Measurements from ENCODE around the gene SPTBN2.

SPTBN2 gene

DNA sequence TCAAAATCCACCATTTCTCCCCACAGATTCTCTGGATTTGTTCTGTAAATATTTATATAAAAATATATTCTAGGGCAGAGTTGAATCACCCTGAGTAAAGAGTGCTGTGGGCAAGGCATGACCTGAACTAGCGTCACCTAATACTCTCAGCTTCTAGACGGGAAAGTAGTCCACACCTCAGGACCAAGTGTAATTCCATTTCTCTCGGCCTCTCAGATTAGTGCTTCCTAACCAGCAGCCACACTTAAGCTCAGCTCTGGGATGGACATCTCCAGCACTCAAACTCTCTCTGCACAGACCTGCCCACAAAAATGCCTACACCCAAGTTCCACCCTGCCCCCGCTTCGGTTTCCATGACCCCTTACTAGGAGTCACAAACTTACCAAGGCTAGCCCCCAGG is 5.3 kb downstream of the SPTBN2 start:
- no peak for DNase-seq (ENCODE audit: extremely low read depth, insufficient read length)
- TF ChIP-seq CTCF (IDR thresholded peaks at IDR 0.05; ENCODE audit: insufficient read depth, low read length, poor library complexity, severe bottlenecking), result no peak
- Histone ChIP-seq H3K4me3 (replicated peaks; ENCODE audit: low read depth, low read length) (no peak overlapping the region), H3K36me3 (ENCODE audit: control insufficient read depth, insufficient read depth, low read length) (no peaks in the 10 kb centered on the region), H3K27me3 (replicated peaks; ENCODE audit: control insufficient read depth, insufficient read depth, low read length) (peaks cover 6% of the 10 kb centered on the region)

DNA sequence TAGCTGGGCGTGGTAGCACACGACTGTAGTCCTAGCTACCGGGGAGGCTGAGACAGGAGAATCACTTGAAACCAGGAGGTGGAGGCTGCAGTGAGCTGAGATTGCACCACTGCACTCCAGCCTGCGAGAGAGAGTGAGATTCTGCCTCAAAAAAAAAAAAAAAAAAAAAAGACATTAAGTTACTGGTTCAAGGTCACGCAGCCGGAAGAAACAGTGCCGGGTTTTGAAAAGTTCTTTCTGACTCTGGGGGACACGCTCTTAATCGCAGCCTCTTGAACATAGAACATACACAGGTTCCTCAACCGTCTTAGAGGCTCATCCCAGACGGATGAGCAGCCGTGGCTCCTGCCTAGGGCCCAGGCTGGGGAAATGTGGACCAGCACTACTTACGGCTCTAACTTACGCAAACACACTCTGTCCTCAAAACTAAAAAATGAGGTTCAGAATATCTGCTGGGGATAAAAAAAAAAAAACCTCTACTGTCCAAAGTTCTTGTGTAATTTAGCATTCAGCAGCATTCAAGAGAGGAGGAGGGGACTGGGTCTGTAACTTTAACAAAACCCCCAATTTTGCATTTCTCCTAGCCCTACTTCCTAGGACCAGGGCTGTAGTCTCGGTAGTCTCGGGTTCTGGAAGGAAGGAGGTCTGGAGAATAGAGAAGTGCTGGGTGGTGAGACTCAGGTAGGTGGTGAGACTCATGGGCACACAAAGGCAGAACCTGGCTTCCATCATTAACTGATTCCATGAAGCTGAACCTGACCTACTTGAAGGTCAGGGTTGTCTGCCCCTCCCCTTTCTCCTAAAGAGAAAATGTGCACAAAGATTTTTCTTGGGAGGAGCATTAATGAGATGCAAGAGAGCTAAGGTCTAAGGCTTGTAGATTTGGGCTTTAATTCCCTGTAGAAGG is 6.0 kb downstream of the SPTBN2 start:
- DNase-seq (ENCODE audit: extremely low read depth, insufficient read length), result no peak
- Histone ChIP-seq H3K27me3 (replicated peaks; ENCODE audit: control insufficient read depth, insufficient read depth, low read length) (peaks cover 6% of the 10 kb centered on the region), H3K36me3 (ENCODE audit: control insufficient read depth, insufficient read depth, low read length) (no peaks in the 10 kb centered on the region), H3K4me3 (replicated peaks; ENCODE audit: low read depth, low read length) (no peak overlapping the region)
- TF ChIP-seq CTCF (IDR thresholded peaks at IDR 0.05; ENCODE audit: insufficient read depth, low read length, poor library complexity, severe bottlenecking), result no peak

GRCh38 chr11:66721939-66722338 is 7.1 kb downstream of the SPTBN2 start:
- Histone ChIP-seq H3K27me3 (replicated peaks; ENCODE audit: control insufficient read depth, insufficient read depth, low read length) (peaks cover 2% of the 10 kb centered on the region), H3K36me3 (ENCODE audit: control insufficient read depth, insufficient read depth, low read length) (no peaks in the 10 kb centered on the region), H3K4me3 (replicated peaks; ENCODE audit: low read depth, low read length) (no peak overlapping the region)
- DNase-seq (ENCODE audit: extremely low read depth, insufficient read length), result no peak
- no peak for TF ChIP-seq CTCF (IDR thresholded peaks at IDR 0.05; ENCODE audit: insufficient read depth, low read length, poor library complexity, severe bottlenecking)

DNA sequence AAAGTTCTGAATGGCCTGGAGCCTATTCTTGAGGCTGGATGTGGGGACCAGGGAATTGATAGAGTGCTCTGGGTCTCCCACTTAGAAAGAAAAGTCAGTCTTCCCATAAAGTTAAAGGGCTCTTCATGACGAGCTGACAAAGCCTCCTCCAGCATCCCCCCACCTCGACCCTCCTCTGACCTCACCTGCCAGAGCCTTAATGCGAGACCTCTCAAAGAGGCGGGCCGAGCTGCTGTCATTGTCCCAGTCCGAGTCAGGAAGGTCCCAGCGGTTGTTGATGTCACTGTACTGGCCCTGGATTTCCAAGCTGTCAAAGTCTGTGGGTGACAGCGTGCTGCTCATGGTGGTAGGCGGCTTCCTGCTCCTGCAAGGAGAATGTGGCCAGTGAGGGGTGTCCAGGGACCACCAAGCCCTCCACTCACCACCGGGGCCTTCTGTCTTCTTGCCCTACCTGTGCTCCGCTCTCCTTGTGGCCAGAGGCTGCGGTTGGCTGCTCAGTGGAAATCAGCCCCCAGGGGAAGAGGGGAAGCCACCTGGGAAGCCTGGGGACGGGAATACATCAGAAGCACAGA is 8.0 kb downstream of the SPTBN2 start:
- H3K4me3 ChIP-seq (replicated peaks; ENCODE audit: low read depth, low read length), result no peak overlapping the region
- no peaks in the 10 kb centered on the region for H3K36me3 ChIP-seq (ENCODE audit: control insufficient read depth, insufficient read depth, low read length)
- DNase-seq (ENCODE audit: extremely low read depth, insufficient read length), result no peak
- TF ChIP-seq CTCF (IDR thresholded peaks at IDR 0.05; ENCODE audit: insufficient read depth, low read length, poor library complexity, severe bottlenecking), result no peak
- H3K27me3 ChIP-seq (replicated peaks; ENCODE audit: control insufficient read depth, insufficient read depth, low read length), result peaks cover 2% of the 10 kb centered on the region

DNA sequence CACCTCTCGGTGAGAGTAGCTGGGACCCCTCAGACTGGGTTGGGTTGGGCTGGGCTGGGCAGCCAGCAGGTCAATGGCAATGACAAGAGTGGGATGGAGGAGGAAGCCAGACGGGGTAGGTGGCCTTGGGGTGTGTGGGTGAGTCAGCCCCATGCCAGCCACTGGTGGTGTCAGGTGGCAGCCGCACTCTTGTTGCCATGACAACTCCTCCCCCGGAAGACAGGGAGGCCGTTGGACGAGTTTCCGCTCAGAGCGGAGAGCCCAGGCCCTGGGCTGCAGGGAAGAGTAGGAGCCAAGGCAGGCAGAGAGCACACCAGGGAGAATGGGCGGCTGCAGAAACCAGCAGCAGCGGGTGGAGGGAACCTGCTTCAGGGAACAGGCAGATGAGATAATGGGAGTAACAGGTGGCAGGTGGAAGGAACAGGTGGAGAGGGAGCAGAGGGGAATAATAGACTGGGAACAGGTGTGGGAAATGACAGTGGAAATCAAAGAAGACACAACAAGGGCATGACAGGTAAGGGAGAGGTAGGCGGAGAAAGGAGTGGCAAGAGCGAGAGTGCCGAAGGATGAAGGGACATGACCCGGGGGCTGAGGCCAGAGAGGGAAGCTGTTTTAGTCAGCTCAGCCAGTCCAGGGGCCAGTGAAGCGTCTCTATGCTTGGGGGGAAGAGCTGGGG is 8.7 kb downstream of the SPTBN2 start:
- TF ChIP-seq CTCF (IDR thresholded peaks at IDR 0.05; ENCODE audit: insufficient read depth, low read length, poor library complexity, severe bottlenecking), result no peak
- Histone ChIP-seq H3K27me3 (replicated peaks; ENCODE audit: control insufficient read depth, insufficient read depth, low read length) (peaks cover 2% of the 10 kb centered on the region), H3K4me3 (replicated peaks; ENCODE audit: low read depth, low read length) (no peak overlapping the region), H3K36me3 (ENCODE audit: control insufficient read depth, insufficient read depth, low read length) (no peaks in the 10 kb centered on the region)
- no peak for DNase-seq (ENCODE audit: extremely low read depth, insufficient read length)

Measured in GM06990 (cell line).